ENCODE results near the gene VWA8.

VWA8 gene

GRCh38 chr13:41668130-41668757 is 292.7 kb downstream of the VWA8 start:
- CTCF ChIA-PET = interaction anchor here (0.6 to 8.3 kb wide), 65 partner anchors 10 to 548 kb away, joined by 3 to 182 read pairs (median 4); partner anchors contain the start of gene DGKH
- no peak overlapping the region for H3K4me3 ChIP-seq (ENCODE audit: low read depth, low read length)
- TF ChIP-seq CTCF (IDR thresholded peaks at IDR 0.05; ENCODE audit: insufficient read depth, low read length, missing control alignments) = peak; percentile 72
- DNase-seq (ENCODE audit: low read depth, low spot score) = peak; percentile 81
- POLR2A ChIA-PET = no interaction called here

GRCh38 chr13:41666644-41667043 is 294.3 kb downstream of the VWA8 start:
- ChIA-PET CTCF (interaction anchor here (0.7 to 8.3 kb wide), 15 partner anchors 8 to 550 kb away, joined by 3 to 182 read pairs (median 3); no protein-coding TSS in a partner anchor), POLR2A (no interaction called here)
- DNase-seq (ENCODE audit: low read depth, low spot score) = no peak
- TF ChIP-seq CTCF (IDR thresholded peaks at IDR 0.05; ENCODE audit: insufficient read depth, low read length, missing control alignments) = no peak
- no peak overlapping the region for H3K4me3 ChIP-seq (ENCODE audit: low read depth, low read length)

- DNase-seq (ENCODE audit: low read depth, low spot score) = no peak
- ChIA-PET CTCF (interaction anchor here (1.0 to 5.4 kb wide), 2 partner anchors 10 to 454 kb away, joined by 3 to 55 read pairs; no protein-coding TSS in a partner anchor), POLR2A (no interaction called here)
- TF ChIP-seq CTCF (IDR thresholded peaks at IDR 0.05; ENCODE audit: insufficient read depth, low read length, missing control alignments) = no peak
- no peak overlapping the region for H3K4me3 ChIP-seq (ENCODE audit: low read depth, low read length)
These were observed 300.5 kb downstream of the VWA8 start for GRCh38 chr13:41660411-41660810.

- ChIA-PET CTCF (interaction anchor here (1.2 to 13.2 kb wide), 3 partner anchors 9 to 247 kb away, joined by 5 to 237 read pairs (median 55); no protein-coding TSS in a partner anchor), POLR2A (no interaction called here)
- no peak for TF ChIP-seq CTCF (IDR thresholded peaks at IDR 0.05; ENCODE audit: insufficient read depth, low read length, missing control alignments)
- H3K4me3 ChIP-seq (ENCODE audit: low read depth, low read length) = no peak overlapping the region
- no peak for DNase-seq (ENCODE audit: low read depth, low spot score)
These were observed 302.8 kb downstream of the VWA8 start for GRCh38 chr13:41658057-41658661.

- TF ChIP-seq CTCF (IDR thresholded peaks at IDR 0.05; ENCODE audit: insufficient read depth, low read length, missing control alignments) = no peak
- no peak overlapping the region for H3K4me3 ChIP-seq (ENCODE audit: low read depth, low read length)
- ChIA-PET POLR2A (no interaction called here), CTCF (interaction anchor here (0.9 to 13.2 kb wide), 9 partner anchors 8 to 455 kb away, joined by 3 to 237 read pairs (median 4); no protein-coding TSS in a partner anchor)
- no peak for DNase-seq (ENCODE audit: low read depth, low spot score)
These were observed 304.9 kb downstream of the VWA8 start for GRCh38 chr13:41655997-41656396.

- CTCF ChIA-PET = interaction anchor here (1.1 to 13.2 kb wide), 6 partner anchors 8 to 270 kb away, joined by 3 to 237 read pairs (median 12); no protein-coding TSS in a partner anchor
- POLR2A ChIA-PET = no interaction called here
- DNase-seq (ENCODE audit: low read depth, low spot score) = no peak
- no peak overlapping the region for H3K4me3 ChIP-seq (ENCODE audit: low read depth, low read length)
- no peak for TF ChIP-seq CTCF (IDR thresholded peaks at IDR 0.05; ENCODE audit: insufficient read depth, low read length, missing control alignments)
These were observed 306.1 kb downstream of the VWA8 start for GRCh38 chr13:41654796-41655195.

All from AG04449 (cell line).